Gastrocnemius medialis (tissue), 4 donors: ENCODE results near the gene C19orf25. TPM values are rescaled to one million over a fixed set of nuclear protein-coding genes. Genes with fewer than 3 reads are reported as not detected.

ENCODE experiments used
- ATAC-seq, 2 donors: fragments of 150-250 bp; one replicate each; pipeline ENCODE4 v1.9.1; 2016
- DNase-seq, 2 donors: peaks; one replicate each; pipeline ENCODE4 v3.0.0-alpha.2; 2019
- H3K27ac ChIP-seq, 4 donors: fragments of 200-600 bp; sonication (generic); 1 replicate in 1 of 4; 2 replicates in 3 of 4; pipeline ENCODE4 v1.5.1; 2016 to 2018; ENCODE audit warnings: mild to moderate bottlenecking in 2 of 4, moderate library complexity in 1 of 4
- H3K27me3 ChIP-seq, 3 donors: fragments of 200-600 bp; sonication (generic) in 2 of 3; 1 replicate in 1 of 3; 2 replicates in 2 of 3; pipeline versions ENCODE4 v1.5.1 to v1.6.0; 2016 to 2019; ENCODE audit warnings: mild to moderate bottlenecking in 1 of 3, moderate library complexity in 1 of 3
- H3K36me3 ChIP-seq, 2 donors: fragments of 200-600 bp; sonication (generic) in 1 of 2; one replicate each; pipeline ENCODE4 v1.5.1; 2017 to 2018
- H3K4me1 ChIP-seq, 2 donors: fragments of 200-600 bp; sonication (generic) in 1 of 2; one replicate each; pipeline ENCODE4 v1.5.1; 2016 to 2017; ENCODE audit warnings: mild to moderate bottlenecking in 2 of 2
- H3K4me3 ChIP-seq, 4 donors: fragments of 200-600 bp; sonication (generic) in 3 of 4; 1 replicate in 1 of 4; 2 replicates in 3 of 4; pipeline ENCODE4 v1.5.1; 2016 to 2019; ENCODE audit warnings: mild to moderate bottlenecking in 2 of 4
- H3K9me3 ChIP-seq, 3 donors: fragments of 200-600 bp; sonication (generic) in 2 of 3; 1 replicate in 1 of 3; 2 replicates in 2 of 3; pipeline ENCODE4 v1.5.1; 2016 to 2019
- POLR2A ChIP-seq, 2 donors: fragments of 450-650 bp; IDR thresholded peaks; one replicate each; pipeline ENCODE4 v1.6.1; 2017; ENCODE audit warnings: antibody characterized with exemption in 2 of 2, mild to moderate bottlenecking in 2 of 2, moderate library complexity in 2 of 2
- in situ Hi-C, 4 donors: fragments of 200-750 bp; cut with MboI; loops; one replicate each; pipeline versions ENCODE4 v1.15.0 to v1.8.0; 2017; ENCODE audit warnings: low sequenced_read_pairs in 4 of 4
- intact Hi-C: fragments of 100-400 bp; cut with DNase I; formaldehyde crosslinking; loops from one replicate; pipeline ENCODE4 v1.15.1; 2023; ENCODE audit warnings: low total_unique reads
- total RNA-seq, 4 donors: library from RNA; depleted of rRNA; stranded (reverse); fragments of >200 nt; gene quantifications; one replicate each; pipeline versions ENCODE4 v1.1.0 to v1.2.3, GENCODE V29; 2016
- TF ChIP-seq, protein P1 (sequence below), 5 experiments: fragments of 450-650 bp in 3 of 5; fragments of 200-600 bp in 2 of 5; sonication (generic) in 2 of 5; IDR thresholded peaks in 4 of 5; conservative IDR thresholded peaks in 1 of 5; 1 replicate in 4 of 5; 2 replicates in 1 of 5; pipeline ENCODE4 v1.5.1; 2016 to 2019; ENCODE audit warnings: antibody characterized with exemption in 5 of 5, mild to moderate bottlenecking in 3 of 5, moderate library complexity in 3 of 5

Gene C19orf25
- total RNA-seq, 4 donors from 2014 or later, result 18.7 to 25.7 (median 19.9) TPM

- Histone ChIP-seq H3K27ac (no peak overlapping the region), H3K4me1 (peaks cover under 1 to 11% of the 10 kb centered on the region in 2 donors), H3K4me3 (no peak overlapping the region), H3K36me3 (peaks cover 2 to 69% of the 10 kb centered on the region in 2 donors), H3K27me3 (no peaks in the 10 kb centered on the region), H3K9me3 (no peaks in the 10 kb centered on the region)
- ATAC-seq (no peak), DNase-seq (no peak)
- intact Hi-C loops (no loop called here), in situ Hi-C loops (no loop called here)
- TF ChIP-seq, protein P1, sequence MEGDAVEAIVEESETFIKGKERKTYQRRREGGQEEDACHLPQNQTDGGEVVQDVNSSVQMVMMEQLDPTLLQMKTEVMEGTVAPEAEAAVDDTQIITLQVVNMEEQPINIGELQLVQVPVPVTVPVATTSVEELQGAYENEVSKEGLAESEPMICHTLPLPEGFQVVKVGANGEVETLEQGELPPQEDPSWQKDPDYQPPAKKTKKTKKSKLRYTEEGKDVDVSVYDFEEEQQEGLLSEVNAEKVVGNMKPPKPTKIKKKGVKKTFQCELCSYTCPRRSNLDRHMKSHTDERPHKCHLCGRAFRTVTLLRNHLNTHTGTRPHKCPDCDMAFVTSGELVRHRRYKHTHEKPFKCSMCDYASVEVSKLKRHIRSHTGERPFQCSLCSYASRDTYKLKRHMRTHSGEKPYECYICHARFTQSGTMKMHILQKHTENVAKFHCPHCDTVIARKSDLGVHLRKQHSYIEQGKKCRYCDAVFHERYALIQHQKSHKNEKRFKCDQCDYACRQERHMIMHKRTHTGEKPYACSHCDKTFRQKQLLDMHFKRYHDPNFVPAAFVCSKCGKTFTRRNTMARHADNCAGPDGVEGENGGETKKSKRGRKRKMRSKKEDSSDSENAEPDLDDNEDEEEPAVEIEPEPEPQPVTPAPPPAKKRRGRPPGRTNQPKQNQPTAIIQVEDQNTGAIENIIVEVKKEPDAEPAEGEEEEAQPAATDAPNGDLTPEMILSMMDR (IDR thresholded peaks at IDR 0.05 in 4 of 5, conservative IDR thresholded peaks at IDR 0.05 in 1 of 5), result no peak
- TF ChIP-seq POLR2A (IDR thresholded peaks at IDR 0.05), result no peak
Observed at GRCh38 chr19:1432507-1432887, 46.5 kb downstream of the C19orf25 start.

DNA sequence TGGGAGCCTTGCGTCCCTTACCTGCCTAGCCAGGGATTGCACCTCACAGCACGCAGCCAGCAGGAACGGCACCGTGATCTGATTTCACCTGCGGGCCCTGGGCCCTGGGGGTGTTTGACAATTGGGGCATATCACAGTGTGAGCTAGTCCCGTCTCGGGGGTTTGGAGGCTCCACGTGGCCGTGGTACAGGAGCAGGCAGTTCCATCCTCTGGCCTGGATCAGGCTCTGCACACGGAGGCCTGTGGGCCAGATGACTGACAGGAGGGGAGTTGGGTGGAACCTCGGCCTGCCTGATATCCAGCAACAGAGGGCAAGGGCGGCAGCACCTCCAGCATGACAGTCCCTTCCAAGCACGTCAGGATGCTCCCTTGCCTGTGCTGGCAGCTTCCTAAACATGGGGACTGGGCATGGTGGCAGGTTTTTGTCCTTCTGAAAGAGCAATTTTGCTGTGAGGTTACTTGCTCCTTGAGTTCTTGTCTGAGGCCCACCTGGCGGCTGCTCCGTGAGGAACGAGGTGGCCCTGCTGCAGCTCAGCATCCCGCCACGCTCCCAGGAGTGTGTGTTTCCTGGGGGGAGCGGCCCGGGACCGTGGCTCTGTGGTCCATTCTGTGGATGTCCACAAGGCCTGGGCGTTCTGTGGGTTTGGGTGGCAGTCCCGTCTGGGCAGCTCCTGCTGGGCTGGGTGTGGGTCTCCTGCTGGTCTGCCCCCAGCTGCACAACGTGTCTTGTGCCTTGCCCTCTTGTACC, 47.1 kb downstream of the C19orf25 start:
- Histone ChIP-seq H3K27ac (no peak overlapping the region), H3K36me3 (peaks cover 2 to 74% of the 10 kb centered on the region in 2 donors), H3K9me3 (no peaks in the 10 kb centered on the region), H3K4me1 (peaks cover 0 to 7% of the 10 kb centered on the region in 2 donors), H3K27me3 (no peaks in the 10 kb centered on the region), H3K4me3 (no peak overlapping the region)
- TF ChIP-seq POLR2A (IDR thresholded peaks at IDR 0.05), result no peak
- TF ChIP-seq, protein P1 (IDR thresholded peaks at IDR 0.05 in 4 of 5, conservative IDR thresholded peaks at IDR 0.05 in 1 of 5), result no peak
- in situ Hi-C loops, result no loop called here
- ATAC-seq (no peak), DNase-seq (no peak)
- intact Hi-C loops, result no loop called here

DNA sequence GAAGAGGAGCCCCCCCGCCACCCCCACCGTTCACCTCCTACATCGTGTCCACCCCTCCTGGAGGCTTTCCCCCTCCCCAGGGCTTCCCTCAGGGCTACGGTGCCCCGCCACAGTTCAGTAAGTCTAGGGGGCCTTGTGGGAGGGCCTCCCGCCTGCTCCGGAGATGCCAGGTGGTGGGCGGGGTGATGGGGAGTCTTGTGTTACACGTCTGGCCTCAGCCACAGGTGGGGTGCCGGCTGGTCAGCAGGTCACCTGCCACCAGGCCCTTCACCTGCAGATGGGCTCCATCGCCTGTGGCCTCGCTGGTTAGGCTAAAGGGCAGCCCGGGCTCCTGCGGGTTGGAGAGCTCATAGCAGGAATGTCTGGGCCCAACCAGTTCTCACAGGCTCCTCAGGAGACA, 48.8 kb downstream of the C19orf25 start:
- no peak for TF ChIP-seq POLR2A (IDR thresholded peaks at IDR 0.05)
- TF ChIP-seq, protein P1 (IDR thresholded peaks at IDR 0.05 in 4 of 5, conservative IDR thresholded peaks at IDR 0.05 in 1 of 5), result no peak
- no peak overlapping the region for H3K4me3 ChIP-seq
- H3K27ac ChIP-seq, result no peak overlapping the region
- H3K27me3 ChIP-seq, result no peaks in the 10 kb centered on the region
- in situ Hi-C loops (no loop called here), intact Hi-C loops (no loop called here)
- no peaks in the 10 kb centered on the region for H3K9me3 ChIP-seq
- DNase-seq (no peak), ATAC-seq (no peak)
- peaks cover 2 to 87% of the 10 kb centered on the region in 2 donors for H3K36me3 ChIP-seq
- H3K4me1 ChIP-seq, result peaks cover 0 to 2% of the 10 kb centered on the region in 2 donors

DNA sequence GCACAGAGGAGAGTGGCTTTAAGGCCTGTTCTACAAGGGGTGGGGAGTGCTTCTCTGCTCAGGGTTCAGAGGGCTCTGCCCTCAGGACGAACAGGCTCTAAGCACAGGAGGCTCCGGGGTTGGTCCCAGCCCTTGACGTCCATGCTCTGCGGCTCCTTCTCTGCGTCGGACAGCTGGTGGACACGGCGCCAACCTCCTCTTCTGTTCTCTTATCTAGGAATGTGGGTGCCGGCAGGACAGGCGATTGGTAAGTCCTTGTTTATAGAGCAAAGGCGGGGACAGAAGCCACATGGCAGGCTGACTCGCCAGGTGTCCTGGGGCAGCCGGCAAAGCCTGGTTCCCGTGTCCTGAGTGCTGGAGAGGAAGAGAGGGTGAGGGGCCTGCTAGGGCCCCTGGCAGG, 49.3 kb downstream of the C19orf25 start:
- in situ Hi-C loops (no loop called here), intact Hi-C loops (no loop called here)
- ATAC-seq, result no peak
- H3K9me3 ChIP-seq, result no peaks in the 10 kb centered on the region
- DNase-seq, result no peak
- no peak overlapping the region for H3K4me3 ChIP-seq
- peaks cover 0 to 2% of the 10 kb centered on the region in 2 donors for H3K4me1 ChIP-seq
- no peak overlapping the region for H3K27ac ChIP-seq
- H3K36me3 ChIP-seq, result peaks cover 2 to 90% of the 10 kb centered on the region in 2 donors
- TF ChIP-seq, protein P1 (IDR thresholded peaks at IDR 0.05 in 4 of 5, conservative IDR thresholded peaks at IDR 0.05 in 1 of 5), result no peak
- no peak for TF ChIP-seq POLR2A (IDR thresholded peaks at IDR 0.05)
- H3K27me3 ChIP-seq, result no peaks in the 10 kb centered on the region
